Activated effector memory CD4-positive, alpha-beta T cell treated with anti-CD3 and anti-CD28 coated beads, Interleukin-2, amount 50 U/mL, for 16 hours (primary cell): ENCODE data around the gene ADGRD2.

ENCODE experiments used
- DNase-seq: peaks from one replicate; pipeline ENCODE4 v3.0.0-alpha.2; 2020

ADGRD2 gene

GRCh38 chr9:124457079-124457886 is 7.0 kb downstream of the ADGRD2 start:
- DNase-seq, result no peak

- DNase-seq, result no peak
Measured at GRCh38 chr9:124457887-124458431, 7.7 kb downstream of the ADGRD2 start.

DNA sequence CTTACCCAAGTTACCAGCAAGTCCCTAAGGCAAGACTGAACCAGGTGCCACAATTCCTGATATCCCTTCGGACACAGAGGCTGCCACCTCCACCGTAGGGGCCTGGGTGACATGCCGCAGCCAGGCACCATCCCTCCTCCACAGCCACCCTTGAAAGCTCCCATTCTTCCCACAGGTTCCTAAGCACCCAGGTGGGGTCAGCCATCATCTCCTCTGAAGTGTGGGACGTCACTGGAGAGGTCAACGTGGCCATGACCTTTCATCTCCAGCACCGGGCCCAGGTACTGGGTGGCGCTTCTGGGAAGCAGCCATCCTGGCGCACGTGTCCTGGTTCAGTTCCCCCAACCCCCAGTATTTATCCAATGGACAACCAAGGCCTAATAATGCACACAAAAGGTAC is 8.2 kb downstream of the ADGRD2 start:
- no peak for DNase-seq

- DNase-seq, result no peak
Measured at GRCh38 chr9:124462739-124463138, 12.5 kb downstream of the ADGRD2 start.

- no peak for DNase-seq
Measured at GRCh38 chr9:124465736-124466135, 15.5 kb downstream of the ADGRD2 start.

GRCh38 chr9:124467410-124468060 is 17.3 kb downstream of the ADGRD2 start:
- DNase-seq, result no peak

DNA sequence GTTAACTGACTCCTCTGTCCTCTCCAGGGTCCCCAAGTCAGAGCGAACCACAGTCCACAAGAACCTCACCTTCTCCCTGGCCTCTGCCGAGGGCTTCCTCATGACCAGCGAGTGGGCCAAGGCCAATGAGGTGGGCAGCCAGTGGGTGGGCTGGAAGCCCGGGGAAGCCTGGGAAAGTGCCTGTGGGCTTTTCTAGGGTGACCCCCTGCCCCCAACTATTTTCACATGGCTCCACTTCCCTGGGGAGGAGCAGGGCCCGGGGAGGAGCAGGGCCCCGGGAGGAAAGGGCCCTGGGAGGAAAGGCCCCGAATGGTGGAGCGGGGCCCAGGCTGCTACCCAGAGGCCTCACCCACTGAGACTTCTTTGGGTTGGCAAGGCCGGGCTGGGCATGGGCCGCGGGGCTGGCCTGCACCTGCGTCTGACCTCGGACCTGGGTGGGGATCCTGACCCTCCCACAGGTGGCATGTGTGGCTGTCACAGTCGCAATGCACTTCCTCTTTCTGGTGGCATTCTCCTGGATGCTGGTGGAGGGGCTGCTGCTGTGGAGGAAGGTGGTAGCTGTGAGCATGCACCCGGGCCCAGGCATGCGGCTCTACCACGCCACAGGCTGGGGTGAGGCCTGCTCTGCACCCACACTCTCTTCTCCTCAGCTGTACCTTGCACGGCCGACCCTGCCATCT is 17.9 kb downstream of the ADGRD2 start:
- no peak for DNase-seq

GRCh38 chr9:124469011-124469832 is 19.0 kb downstream of the ADGRD2 start:
- DNase-seq, result no peak

GRCh38 chr9:124470306-124470705 is 20.1 kb downstream of the ADGRD2 start:
- DNase-seq, result no peak

DNA sequence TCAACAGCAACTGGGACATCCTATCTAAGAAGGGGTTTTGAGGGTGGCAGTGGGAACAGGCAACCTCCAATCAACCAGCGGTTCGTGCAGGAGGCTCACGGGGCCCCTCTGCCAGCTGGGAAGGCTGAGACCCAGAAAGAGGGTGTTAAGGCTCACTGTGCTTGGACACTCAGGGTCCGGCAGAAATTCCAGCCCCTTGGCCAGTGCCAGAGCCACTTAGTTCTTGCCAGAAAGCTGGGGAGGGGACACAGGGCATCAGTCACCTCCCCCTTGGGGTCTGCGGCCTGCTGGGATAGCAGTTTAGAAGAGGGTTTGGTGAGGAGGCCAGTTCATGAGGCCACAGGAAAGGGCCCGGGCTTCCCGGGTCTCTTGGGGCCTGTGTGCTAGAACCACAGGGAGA is 20.5 kb downstream of the ADGRD2 start:
- no peak for DNase-seq

DNA sequence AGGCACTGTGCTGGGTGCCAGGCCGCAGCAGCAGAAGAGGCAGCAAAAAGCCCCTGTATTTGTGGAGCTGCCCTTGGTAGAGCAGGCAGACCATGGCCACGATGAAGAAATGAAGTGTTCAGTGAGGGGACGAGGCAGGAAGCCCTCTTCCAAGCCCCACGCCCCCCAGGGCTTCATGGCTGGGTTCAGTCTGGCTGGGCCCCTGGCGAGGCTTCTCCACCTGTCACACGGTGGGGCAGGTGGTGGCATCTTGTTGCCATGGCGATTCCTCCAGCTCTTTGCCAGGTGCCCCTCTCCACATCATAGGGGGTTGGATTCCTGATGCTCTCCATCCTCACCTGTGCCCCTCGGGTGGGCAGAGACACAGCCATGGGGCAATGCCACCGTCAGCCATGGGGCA is 21.5 kb downstream of the ADGRD2 start:
- no peak for DNase-seq

GRCh38 chr9:124472770-124473169 is 22.5 kb downstream of the ADGRD2 start:
- DNase-seq, result no peak

GRCh38 chr9:124473310-124473709 is 23.1 kb downstream of the ADGRD2 start:
- DNase-seq, result no peak

GRCh38 chr9:124474151-124474550 is 23.9 kb downstream of the ADGRD2 start:
- DNase-seq, result no peak

DNA sequence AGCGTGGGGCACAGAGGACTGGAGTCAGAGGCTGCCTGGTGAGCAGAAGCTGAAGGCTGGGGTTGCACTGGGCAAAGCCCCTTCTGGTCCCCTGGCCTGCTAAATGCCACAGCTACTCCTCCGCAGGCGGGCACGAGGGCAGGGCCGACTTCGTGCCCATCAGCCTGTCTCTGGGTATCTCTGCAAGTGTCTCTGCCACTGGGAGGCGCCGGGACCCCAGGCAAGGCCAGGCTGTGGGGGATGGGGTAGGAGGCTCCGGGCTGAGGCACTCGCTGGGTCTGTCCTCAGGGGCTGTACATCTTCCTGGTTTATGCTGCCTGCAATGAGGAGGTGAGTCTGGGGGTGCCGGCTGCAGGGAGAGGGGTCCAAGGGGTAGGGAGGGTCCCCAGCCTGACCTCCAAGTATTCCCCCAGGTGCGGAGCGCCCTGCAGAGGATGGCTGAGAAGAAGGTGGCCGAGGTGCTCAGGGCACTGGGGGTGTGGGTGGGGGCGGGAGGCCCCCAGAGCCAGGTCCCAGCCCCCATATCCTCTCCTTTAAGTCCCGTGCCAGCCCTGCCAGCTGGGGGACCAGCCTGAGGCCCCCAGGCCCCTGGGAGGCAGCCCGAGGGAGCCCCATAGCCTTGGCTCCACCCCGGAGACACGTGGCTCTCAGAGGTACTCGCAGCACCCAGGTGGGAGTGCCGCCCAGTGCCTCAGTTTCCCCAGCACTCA is 25.1 kb downstream of the ADGRD2 start:
- no peak for DNase-seq

GRCh38 chr9:124475868-124476690 is 25.8 kb downstream of the ADGRD2 start:
- no peak for DNase-seq

DNA sequence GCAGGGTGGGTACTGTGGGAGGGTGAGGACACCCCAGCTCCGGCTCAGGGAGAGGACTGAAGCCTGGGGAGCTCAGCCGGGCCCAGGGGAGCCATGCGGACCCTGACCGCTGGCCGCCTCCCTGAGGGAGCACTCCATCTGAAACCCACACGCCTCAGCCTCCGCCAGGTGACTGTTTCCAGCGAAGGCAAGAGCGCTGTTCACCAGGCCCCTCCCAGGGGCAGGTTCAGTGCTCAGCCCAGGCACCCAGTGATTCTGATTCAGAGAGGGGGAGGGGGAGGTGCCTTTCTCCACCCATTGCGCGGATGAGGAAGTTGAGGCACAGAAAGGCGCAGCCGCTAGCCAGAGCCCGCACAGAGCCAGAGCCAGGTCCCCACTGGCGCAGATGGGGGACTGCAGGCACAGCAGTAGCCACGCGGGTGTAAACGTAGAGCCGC is 27.0 kb downstream of the ADGRD2 start:
- DNase-seq, result no peak

DNA sequence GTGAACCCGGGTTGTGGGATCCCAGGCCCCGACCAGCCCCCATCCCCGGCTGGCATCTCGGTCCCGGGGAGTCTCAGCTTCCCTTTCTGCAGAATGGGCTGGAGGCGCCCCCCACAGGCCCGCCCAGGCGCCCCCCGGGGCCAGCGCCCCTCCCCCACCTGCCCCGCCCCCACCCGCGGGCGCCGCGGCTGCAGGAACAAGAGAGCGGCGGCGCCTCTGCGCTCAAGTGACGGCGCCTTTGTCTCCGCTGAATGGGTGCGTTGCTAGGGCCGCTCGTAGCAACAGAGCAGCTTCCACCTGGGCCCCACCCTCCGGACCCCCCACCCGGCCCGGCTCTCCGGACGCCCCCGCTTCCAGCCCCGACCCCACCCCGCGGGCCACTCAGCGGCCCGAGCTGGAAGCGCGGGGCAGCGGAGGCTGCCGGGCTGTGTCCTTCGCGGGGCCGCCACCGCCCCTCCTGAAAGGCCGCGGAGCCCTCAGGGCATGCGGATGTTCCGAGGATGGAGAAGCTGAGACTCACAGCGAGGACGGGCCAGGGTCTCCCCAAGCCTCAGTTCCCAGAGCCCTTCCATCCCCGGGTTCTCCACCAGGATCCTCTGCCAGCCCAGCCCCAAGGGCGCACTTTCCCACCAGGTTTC is 27.5 kb downstream of the ADGRD2 start:
- no peak for DNase-seq

GRCh38 chr9:124478354-124478753 is 28.1 kb downstream of the ADGRD2 start:
- no peak for DNase-seq

DNA sequence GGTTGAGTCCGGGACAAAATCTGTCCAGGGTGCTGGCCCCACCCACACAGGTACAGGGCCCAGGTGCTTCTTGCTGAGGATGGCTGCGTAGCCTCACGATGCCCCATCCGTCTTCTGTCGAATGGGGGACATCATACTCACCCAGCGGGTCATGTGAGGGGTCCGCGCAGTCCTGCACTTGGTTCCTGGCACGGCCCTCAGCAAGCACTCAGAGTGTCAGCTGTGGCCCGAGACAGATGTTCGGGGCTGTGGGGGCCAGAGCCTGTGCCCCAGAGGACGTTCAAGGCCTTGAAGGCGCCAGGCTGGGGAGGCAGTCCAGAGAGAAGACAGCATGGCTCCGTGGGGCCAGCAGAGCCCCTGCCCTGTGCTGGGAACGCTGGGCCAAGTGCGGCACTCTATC is 29.1 kb downstream of the ADGRD2 start:
- no peak for DNase-seq
